ENCODE results near the gene BLOC1S6. TPM values are rescaled to one million over a fixed set of nuclear protein-coding genes. Genes with fewer than 3 reads are reported as not detected.

BLOC1S6 gene
- total RNA-seq = 10 to 100 TPM; 43.1 to 67.3 (median 50.7) TPM
- 10 to 100 TPM; 18.6 to 30.5 (median 20.8) TPM for polyA plus RNA-seq
- long read RNA-seq, donor 1, full-length matches to known transcripts = 17 of 17 reads
- long read RNA-seq, donor 1, partial matches to known transcripts = 0 of 17 reads
- long read RNA-seq, donor 1, other reads (novel, unspliced or antisense) = 0 of 17 reads
- long read RNA-seq, donor 2, full-length matches to known transcripts = 12 of 12 reads
- long read RNA-seq, donor 2, partial matches to known transcripts = 0 of 12 reads
- long read RNA-seq, donor 2, other reads (novel, unspliced or antisense) = 0 of 12 reads

- Histone ChIP-seq H3K27ac (peak within 1 kb of the TSS; percentile 96 to 100 (median 99)), H3K36me3 (peaks cover 0 to 4% (median 0%) of the 10 kb centered on the region in 6 donors), H3K27me3 (replicated peaks in 1 of 7) (no peaks in the 10 kb centered on the region), H3K4me1 (peaks cover 33 to 78% (median 58%) of the 10 kb centered on the region in 6 donors), H3K4me3 (peak within 1 kb of the TSS; percentile 58 to 91 (median 68)), H3K9me3 (no peaks in the 10 kb centered on the region)
- WGBS, 5 donors = 0 to 2% (median 1%) methylated on average over 30 to 62 of the region's 62 CpGs
- DNase-seq = peak; percentile 96
- intact Hi-C loops (cut with DNase I; ENCODE audit: low total_unique reads) = loop anchor here (10.0 kb wide), 1 partner anchor 62 kb away; the partner anchor contains the start of gene SLC30A4
- TF ChIP-seq POLR2A (IDR thresholded peaks at IDR 0.05) = peak in 2 of 3 donors; percentile 37 to 65
- TF ChIP-seq, protein P1, sequence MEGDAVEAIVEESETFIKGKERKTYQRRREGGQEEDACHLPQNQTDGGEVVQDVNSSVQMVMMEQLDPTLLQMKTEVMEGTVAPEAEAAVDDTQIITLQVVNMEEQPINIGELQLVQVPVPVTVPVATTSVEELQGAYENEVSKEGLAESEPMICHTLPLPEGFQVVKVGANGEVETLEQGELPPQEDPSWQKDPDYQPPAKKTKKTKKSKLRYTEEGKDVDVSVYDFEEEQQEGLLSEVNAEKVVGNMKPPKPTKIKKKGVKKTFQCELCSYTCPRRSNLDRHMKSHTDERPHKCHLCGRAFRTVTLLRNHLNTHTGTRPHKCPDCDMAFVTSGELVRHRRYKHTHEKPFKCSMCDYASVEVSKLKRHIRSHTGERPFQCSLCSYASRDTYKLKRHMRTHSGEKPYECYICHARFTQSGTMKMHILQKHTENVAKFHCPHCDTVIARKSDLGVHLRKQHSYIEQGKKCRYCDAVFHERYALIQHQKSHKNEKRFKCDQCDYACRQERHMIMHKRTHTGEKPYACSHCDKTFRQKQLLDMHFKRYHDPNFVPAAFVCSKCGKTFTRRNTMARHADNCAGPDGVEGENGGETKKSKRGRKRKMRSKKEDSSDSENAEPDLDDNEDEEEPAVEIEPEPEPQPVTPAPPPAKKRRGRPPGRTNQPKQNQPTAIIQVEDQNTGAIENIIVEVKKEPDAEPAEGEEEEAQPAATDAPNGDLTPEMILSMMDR (IDR thresholded peaks at IDR 0.05 in 8 of 11, conservative IDR thresholded peaks at IDR 0.05 in 3 of 11) = no peak
- peak; percentile 96 to 97 (median 97) for TF ChIP-seq POLR2AphosphoS5 (IDR thresholded peaks at IDR 0.05)
Observed at GRCh38 chr15:45587095-45587862, at the start of gene BLOC1S6. Gene BLOC1S6 (plus strand): TSS chr15:45587379. CDS start chr15:45587444, 65 bp downstream.

DNA sequence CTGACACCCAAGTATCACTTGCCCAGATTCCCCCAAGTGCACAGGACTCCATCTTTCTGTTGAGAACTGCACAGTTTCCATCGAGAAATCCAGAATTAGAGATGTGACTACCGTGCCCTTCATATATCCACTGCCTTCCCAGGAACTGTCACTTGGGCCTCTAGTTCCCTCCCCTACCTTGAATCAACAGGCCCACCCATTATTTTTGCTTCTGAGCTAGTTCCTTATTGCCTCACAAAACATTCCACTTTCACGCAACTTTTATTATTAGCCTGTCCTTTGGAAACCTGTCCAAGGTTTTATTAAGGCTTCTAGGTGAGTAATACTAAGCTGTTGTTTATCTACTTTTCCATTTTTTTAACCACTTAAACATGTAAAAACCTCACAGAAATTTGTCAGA, 47.5 kb upstream of the BLOC1S6 start:
- H3K4me3 ChIP-seq = no peak overlapping the region
- WGBS, 5 donors = 89 to 95% (median 93%) methylated on average over 3 of the region's 3 CpGs
- intact Hi-C loops (cut with DNase I; ENCODE audit: low total_unique reads) = no loop called here

DNA sequence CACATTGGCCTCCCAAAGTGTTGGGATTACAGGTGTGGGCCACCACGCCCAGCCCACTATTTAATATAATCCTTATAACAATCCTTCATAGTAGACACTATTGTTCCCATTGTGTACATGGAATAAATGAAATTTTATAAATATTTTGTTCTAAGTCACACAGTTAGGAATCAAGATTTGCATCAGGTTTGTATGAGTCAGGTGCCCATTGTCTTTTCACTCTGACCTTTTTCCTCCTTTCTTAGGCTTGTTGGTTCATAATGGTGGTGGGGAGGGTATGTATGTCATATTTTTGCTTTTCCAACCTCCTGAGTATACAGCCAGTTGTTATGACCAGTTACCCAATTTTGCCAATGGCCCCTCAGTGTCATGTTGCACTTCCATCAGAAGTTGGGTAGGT, 46.6 kb upstream of the BLOC1S6 start:
- 60 to 92% (median 84%) methylated on average over 1 of the region's 1 CpG for WGBS, 5 donors
- Histone ChIP-seq H3K9me3 (no peaks in the 10 kb centered on the region), H3K4me3 (no peak overlapping the region), H3K27ac (no peak overlapping the region), H3K4me1 (no peaks in the 10 kb centered on the region), H3K27me3 (replicated peaks in 1 of 7) (no peaks in the 10 kb centered on the region), H3K36me3 (no peaks in the 10 kb centered on the region)
- intact Hi-C loops (cut with DNase I; ENCODE audit: low total_unique reads) = no loop called here
- TF ChIP-seq, protein P1 (IDR thresholded peaks at IDR 0.05 in 8 of 11, conservative IDR thresholded peaks at IDR 0.05 in 3 of 11) = no peak
- TF ChIP-seq POLR2AphosphoS5 (IDR thresholded peaks at IDR 0.05) (no peak), POLR2A (IDR thresholded peaks at IDR 0.05) (no peak)
- no peak for DNase-seq

More for the DNA sequence above, 47.5 kb upstream of the BLOC1S6 start:
- TF ChIP-seq, protein P1 (IDR thresholded peaks at IDR 0.05 in 8 of 11, conservative IDR thresholded peaks at IDR 0.05 in 3 of 11) = no peak
- TF ChIP-seq POLR2A (IDR thresholded peaks at IDR 0.05) = no peak
- TF ChIP-seq POLR2AphosphoS5 (IDR thresholded peaks at IDR 0.05) = no peak
- no peak overlapping the region for H3K27ac ChIP-seq
- H3K36me3 ChIP-seq = no peaks in the 10 kb centered on the region
- no peak for DNase-seq
- no peaks in the 10 kb centered on the region for H3K27me3 ChIP-seq (replicated peaks in 1 of 7)
- no peaks in the 10 kb centered on the region for H3K4me1 ChIP-seq
- no peaks in the 10 kb centered on the region for H3K9me3 ChIP-seq

DNA sequence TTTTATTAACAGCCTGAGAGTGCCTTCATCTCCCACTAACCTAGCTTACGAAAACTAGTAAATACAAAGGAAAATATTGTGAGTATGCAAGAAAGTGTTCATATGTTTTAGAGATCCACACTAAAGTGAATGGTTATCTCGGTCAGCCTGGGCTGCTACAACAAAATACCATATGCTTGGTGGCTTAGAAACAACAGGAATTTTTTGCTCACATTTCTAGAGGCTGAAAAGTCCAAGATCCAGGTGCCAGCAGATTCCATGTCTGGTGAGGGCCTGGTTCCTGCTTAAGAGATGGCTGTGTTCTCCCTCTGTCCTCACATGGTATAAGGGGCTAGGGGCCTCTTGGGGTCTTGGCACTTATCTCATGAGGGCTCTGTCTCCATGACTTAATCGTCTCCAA, 44.1 kb upstream of the BLOC1S6 start:
- Histone ChIP-seq H3K9me3 (no peaks in the 10 kb centered on the region), H3K27me3 (replicated peaks in 1 of 7) (no peaks in the 10 kb centered on the region), H3K4me3 (no peak overlapping the region), H3K36me3 (no peaks in the 10 kb centered on the region), H3K4me1 (no peaks in the 10 kb centered on the region), H3K27ac (no peak overlapping the region)
- 81 to 91% (median 88%) methylated on average over 3 of the region's 3 CpGs for WGBS, 5 donors
- TF ChIP-seq POLR2AphosphoS5 (IDR thresholded peaks at IDR 0.05) = no peak
- TF ChIP-seq, protein P1 (IDR thresholded peaks at IDR 0.05 in 8 of 11, conservative IDR thresholded peaks at IDR 0.05 in 3 of 11) = no peak
- no peak for TF ChIP-seq POLR2A (IDR thresholded peaks at IDR 0.05)
- DNase-seq = no peak
- intact Hi-C loops (cut with DNase I; ENCODE audit: low total_unique reads) = no loop called here
